Measurements from ENCODE around the gene TRNP1. TPM values are rescaled to one million over a fixed set of nuclear protein-coding genes. Genes with fewer than 3 reads are reported as not detected.
A peak's percentile ranks its signal among the peaks of the same experiment; 100 is the strongest.

Gene TRNP1
- total and polyA plus RNA-seq, 2 experiments from 2014 or later: 19.1 to 327 TPM

DNA sequence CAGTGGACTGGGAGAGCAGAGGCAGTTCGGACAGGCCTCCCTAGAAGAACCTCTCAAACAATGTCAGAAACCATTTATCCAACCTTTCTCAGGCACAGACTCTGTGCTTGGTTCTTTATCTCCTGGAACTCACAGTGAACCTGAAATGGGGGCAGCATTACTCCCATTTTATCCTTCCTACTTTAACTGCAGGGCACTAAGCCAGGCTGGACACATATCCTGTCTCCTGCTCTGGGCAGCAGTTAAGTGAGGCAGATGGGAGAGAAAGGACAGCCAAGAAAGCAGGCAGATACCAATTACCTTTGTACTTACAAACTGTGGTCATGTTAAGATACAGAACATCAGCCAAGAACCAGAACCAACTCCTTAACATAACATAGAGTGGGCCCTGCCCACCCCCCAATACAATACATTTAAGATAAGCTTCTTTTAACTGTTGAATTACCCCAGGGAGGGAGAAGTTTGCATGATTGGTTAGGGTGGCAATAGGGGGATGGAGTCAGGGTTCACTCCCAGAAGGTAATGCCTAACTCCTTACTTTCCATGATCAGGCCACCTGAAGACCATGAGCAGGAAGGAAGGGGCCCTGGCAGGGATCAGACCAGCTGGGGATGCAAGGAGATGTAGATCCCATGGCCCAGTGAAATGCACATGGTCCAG is 44.1 kb upstream of the TRNP1 start:
- no peak for TF ChIP-seq EZH2 (IDR thresholded peaks at IDR 0.05; ENCODE audit: insufficient read depth, poor library complexity, severe bottlenecking)
- no peak for TF ChIP-seq EZH2phosphoT487 (IDR thresholded peaks at IDR 0.05; ENCODE audit: insufficient read depth, low read depth)
- H4K20me1 ChIP-seq (ENCODE audit: insufficient read depth): no peaks in the 10 kb centered on the region
- WGBS, 2 experiments (ENCODE audit: low coverage in 1 of 2, low lambda C conversion rate in 2 of 2, missing lambda C conversion rate in 2 of 2): 50 to 78% methylated on average over 1 of the region's 1 CpG
- H3K36me3 ChIP-seq (ENCODE audit: low read depth): peaks cover 18% of the 10 kb centered on the region; the same call in 1 of the 2 replicates
- no peaks in the 10 kb centered on the region for H3K4me1 ChIP-seq (ENCODE audit: insufficient read depth)
- H3K4me3 ChIP-seq: no peak overlapping the region
- H3F3A ChIP-seq (ENCODE audit: insufficient read depth): peaks cover 12% of the 10 kb centered on the region; the same call in 1 of the 2 replicates
- in situ Hi-C loops (cut with MboI): no loop called here
- H3K9ac ChIP-seq: no peak overlapping the region
- no peaks in the 10 kb centered on the region for H3K27me3 ChIP-seq (replicated peaks; ENCODE audit: insufficient read depth)
- no peak overlapping the region for H3K27ac ChIP-seq
- H3K79me2 ChIP-seq (ENCODE audit: insufficient read depth): no peaks in the 10 kb centered on the region
- H3K9me2 ChIP-seq (ENCODE audit: insufficient read depth): no peaks in the 10 kb centered on the region
- H2AFZ ChIP-seq: no peak overlapping the region
- no peak overlapping the region for H3K4me2 ChIP-seq (ENCODE audit: unreplicated experiment)
- DNase-seq: peak; percentile 18
- no peaks in the 10 kb centered on the region for H3K9me3 ChIP-seq (ENCODE audit: low read depth)

DNA sequence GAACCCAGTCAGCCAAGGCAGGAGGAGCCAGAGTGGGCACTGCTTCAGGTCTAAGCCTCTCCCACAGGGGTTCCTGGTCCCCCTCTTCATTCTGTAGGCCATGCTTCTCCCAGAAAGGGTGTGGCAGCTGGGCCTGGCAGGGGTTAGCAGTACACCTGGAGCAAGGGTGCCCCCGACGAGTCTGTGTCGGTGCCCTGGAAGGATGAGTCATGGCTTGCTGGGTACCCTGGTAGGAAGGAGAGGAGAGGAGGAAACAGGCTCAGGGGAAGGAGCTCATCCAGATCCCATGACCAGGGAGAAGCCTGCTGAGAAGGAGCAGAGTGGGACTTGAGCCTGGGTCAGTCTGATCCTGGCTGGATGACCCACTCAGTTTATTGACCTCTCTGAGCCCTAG is 43.6 kb upstream of the TRNP1 start:
- WGBS, 2 experiments (ENCODE audit: low coverage in 1 of 2, low lambda C conversion rate in 2 of 2, missing lambda C conversion rate in 2 of 2): 79 to 80% methylated on average over 3 of the region's 3 CpGs
- no peaks in the 10 kb centered on the region for H3K79me2 ChIP-seq (ENCODE audit: insufficient read depth)
- no peaks in the 10 kb centered on the region for H3K9me2 ChIP-seq (ENCODE audit: insufficient read depth)
- no peak overlapping the region for H3K27ac ChIP-seq
- H3K36me3 ChIP-seq (ENCODE audit: low read depth): peaks cover 12% of the 10 kb centered on the region; the same call in 1 of the 2 replicates
- H3K4me1 ChIP-seq (ENCODE audit: insufficient read depth): no peaks in the 10 kb centered on the region
- H3K9me3 ChIP-seq (ENCODE audit: low read depth): no peaks in the 10 kb centered on the region
- in situ Hi-C loops (cut with MboI): no loop called here
- H3K4me3 ChIP-seq: no peak overlapping the region
- no peak for DNase-seq
- no peak overlapping the region for H2AFZ ChIP-seq
- no peaks in the 10 kb centered on the region for H3K27me3 ChIP-seq (replicated peaks; ENCODE audit: insufficient read depth)
- H3K9ac ChIP-seq: no peak overlapping the region
- TF ChIP-seq EZH2 (IDR thresholded peaks at IDR 0.05; ENCODE audit: insufficient read depth, poor library complexity, severe bottlenecking) (no peak), EZH2phosphoT487 (IDR thresholded peaks at IDR 0.05; ENCODE audit: insufficient read depth, low read depth) (no peak)
- no peak overlapping the region for H3K4me2 ChIP-seq (ENCODE audit: unreplicated experiment)
- no peaks in the 10 kb centered on the region for H4K20me1 ChIP-seq (ENCODE audit: insufficient read depth)
- H3F3A ChIP-seq (ENCODE audit: insufficient read depth): peaks cover 12% of the 10 kb centered on the region; the same call in 1 of the 2 replicates

DNA sequence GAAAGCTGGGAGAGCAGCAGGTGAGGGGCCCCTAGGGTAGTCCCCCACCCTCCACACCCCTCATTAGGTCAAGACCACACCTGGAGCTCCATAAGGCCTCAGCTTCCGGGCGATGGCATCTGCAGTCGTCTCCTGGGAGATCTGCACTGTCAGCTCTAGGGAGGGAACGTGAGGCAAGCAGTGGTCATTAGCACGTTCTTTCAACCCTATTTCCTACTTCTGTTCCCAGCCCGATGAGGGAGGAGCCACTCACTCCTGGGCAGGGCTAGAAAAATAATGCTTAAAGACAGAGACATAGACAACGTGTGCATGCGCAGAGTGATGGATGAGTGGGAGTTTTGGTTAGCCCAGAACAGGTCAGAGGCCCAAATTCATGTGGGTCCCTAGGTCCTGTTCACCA is 42.9 kb upstream of the TRNP1 start:
- H4K20me1 ChIP-seq (ENCODE audit: insufficient read depth): no peaks in the 10 kb centered on the region
- 43 to 47% methylated on average over 8 of the region's 8 CpGs for WGBS, 2 experiments (ENCODE audit: low coverage in 1 of 2, low lambda C conversion rate in 2 of 2, missing lambda C conversion rate in 2 of 2)
- no peaks in the 10 kb centered on the region for H3K9me3 ChIP-seq (ENCODE audit: low read depth)
- H2AFZ ChIP-seq: no peak overlapping the region
- peaks cover 12% of the 10 kb centered on the region; the same call in 1 of the 2 replicates for H3F3A ChIP-seq (ENCODE audit: insufficient read depth)
- peak; percentile 15 for DNase-seq
- no peaks in the 10 kb centered on the region for H3K9me2 ChIP-seq (ENCODE audit: insufficient read depth)
- no peak overlapping the region for H3K4me2 ChIP-seq (ENCODE audit: unreplicated experiment)
- no peak overlapping the region for H3K27ac ChIP-seq
- no peaks in the 10 kb centered on the region for H3K4me1 ChIP-seq (ENCODE audit: insufficient read depth)
- no peaks in the 10 kb centered on the region for H3K27me3 ChIP-seq (replicated peaks; ENCODE audit: insufficient read depth)
- no peaks in the 10 kb centered on the region for H3K79me2 ChIP-seq (ENCODE audit: insufficient read depth)
- no peak overlapping the region for H3K4me3 ChIP-seq
- peaks cover 6% of the 10 kb centered on the region; the same call in 1 of the 2 replicates for H3K36me3 ChIP-seq (ENCODE audit: low read depth)
- no peak overlapping the region for H3K9ac ChIP-seq
- in situ Hi-C loops (cut with MboI): no loop called here
- TF ChIP-seq EZH2phosphoT487 (IDR thresholded peaks at IDR 0.05; ENCODE audit: insufficient read depth, low read depth) (no peak), EZH2 (IDR thresholded peaks at IDR 0.05; ENCODE audit: insufficient read depth, poor library complexity, severe bottlenecking) (no peak)

DNA sequence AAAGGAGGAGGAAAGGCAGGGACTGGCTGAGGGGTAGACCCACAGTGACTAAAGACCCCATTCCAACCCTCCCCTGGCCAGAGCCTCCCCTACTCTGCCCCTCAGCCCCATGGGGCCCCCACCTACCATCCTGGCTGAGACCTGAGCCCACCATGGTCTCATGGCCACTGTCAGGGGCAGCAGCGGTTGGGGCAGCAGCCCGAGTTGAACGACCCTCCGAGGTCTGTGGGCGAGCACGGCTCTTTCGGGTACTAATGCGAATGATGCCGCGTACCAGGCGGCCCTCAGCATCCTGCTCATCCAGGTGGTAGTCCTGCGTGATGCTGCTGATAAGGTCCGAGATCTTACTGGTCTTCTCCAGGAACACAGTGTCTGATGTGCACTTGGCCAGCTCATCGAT is 42.3 kb upstream of the TRNP1 start:
- 89 to 92% methylated on average over 14 of the region's 14 CpGs for WGBS, 2 experiments (ENCODE audit: low coverage in 1 of 2, low lambda C conversion rate in 2 of 2, missing lambda C conversion rate in 2 of 2)
- Histone ChIP-seq H3K9me3 (ENCODE audit: low read depth) (no peaks in the 10 kb centered on the region), H3K79me2 (ENCODE audit: insufficient read depth) (no peaks in the 10 kb centered on the region)

More for the DNA sequence above, 42.3 kb upstream of the TRNP1 start:
- peaks cover 5% of the 10 kb centered on the region; the same call in 1 of the 2 replicates for H3K36me3 ChIP-seq (ENCODE audit: low read depth)
- H3K27me3 ChIP-seq (replicated peaks; ENCODE audit: insufficient read depth): no peaks in the 10 kb centered on the region
- DNase-seq: no peak
- H3K4me1 ChIP-seq (ENCODE audit: insufficient read depth): no peaks in the 10 kb centered on the region
- no peak for TF ChIP-seq EZH2phosphoT487 (IDR thresholded peaks at IDR 0.05; ENCODE audit: insufficient read depth, low read depth)
- TF ChIP-seq EZH2 (IDR thresholded peaks at IDR 0.05; ENCODE audit: insufficient read depth, poor library complexity, severe bottlenecking): no peak
- H4K20me1 ChIP-seq (ENCODE audit: insufficient read depth): no peaks in the 10 kb centered on the region
- H3K4me3 ChIP-seq: no peak overlapping the region
- in situ Hi-C loops (cut with MboI): no loop called here
- no peak overlapping the region for H3K4me2 ChIP-seq (ENCODE audit: unreplicated experiment)
- H3F3A ChIP-seq (ENCODE audit: insufficient read depth): peaks cover 12% of the 10 kb centered on the region; the same call in 1 of the 2 replicates
- H3K9me2 ChIP-seq (ENCODE audit: insufficient read depth): no peaks in the 10 kb centered on the region
- no peak overlapping the region for H2AFZ ChIP-seq
- H3K27ac ChIP-seq: no peak overlapping the region
- no peak overlapping the region for H3K9ac ChIP-seq

Data from GM23248 (cell line).